GM19240 (cell line): ENCODE results near the gene IL17REL.

Experiments
- DNase-seq: peaks from one replicate; pipeline ENCODE4 v3.0.0; 2011; ENCODE audit warnings: low spot score; ENCODE audit not compliant: insufficient read length

IL17REL gene

GRCh38 chr22:50008151-50009040 is 4.2 kb downstream of the IL17REL start:
- DNase-seq = no peak

- DNase-seq = no peak
These were observed 5.5 kb downstream of the IL17REL start for GRCh38 chr22:50007057-50007511.

GRCh38 chr22:50004918-50005317 is 7.6 kb downstream of the IL17REL start:
- no peak for DNase-seq

DNA sequence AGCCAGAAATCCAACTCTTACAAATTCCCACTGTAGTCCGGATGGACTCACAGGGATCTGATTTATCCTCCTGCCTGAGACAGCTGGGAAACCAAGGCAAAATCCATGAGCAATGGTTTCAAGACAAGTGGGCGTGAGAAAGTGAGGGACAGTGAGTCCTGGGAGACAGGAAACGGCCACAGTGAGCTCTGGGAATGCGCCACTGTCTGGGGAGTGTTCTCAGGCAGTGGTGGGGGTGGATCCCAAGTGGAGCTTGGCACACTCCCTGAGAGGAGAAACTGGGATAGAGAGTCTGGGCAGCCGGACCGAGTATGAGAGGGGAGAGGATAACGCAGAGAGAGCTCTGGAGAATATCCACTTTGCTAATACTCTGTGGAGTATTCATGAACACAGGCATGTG is 9.8 kb downstream of the IL17REL start:
- DNase-seq = no peak

- DNase-seq = no peak
These were observed 11.0 kb downstream of the IL17REL start for GRCh38 chr22:50001388-50002231.

GRCh38 chr22:50000587-50001387 is 11.8 kb downstream of the IL17REL start:
- no peak for DNase-seq

- DNase-seq = no peak
These were observed 12.5 kb downstream of the IL17REL start for GRCh38 chr22:49999946-50000586.

GRCh38 chr22:49999063-49999945 is 13.3 kb downstream of the IL17REL start:
- no peak for DNase-seq

GRCh38 chr22:49998718-49999062 is 13.9 kb downstream of the IL17REL start:
- DNase-seq = no peak

- no peak for DNase-seq
These were observed 14.4 kb downstream of the IL17REL start for GRCh38 chr22:49997932-49998717.

DNA sequence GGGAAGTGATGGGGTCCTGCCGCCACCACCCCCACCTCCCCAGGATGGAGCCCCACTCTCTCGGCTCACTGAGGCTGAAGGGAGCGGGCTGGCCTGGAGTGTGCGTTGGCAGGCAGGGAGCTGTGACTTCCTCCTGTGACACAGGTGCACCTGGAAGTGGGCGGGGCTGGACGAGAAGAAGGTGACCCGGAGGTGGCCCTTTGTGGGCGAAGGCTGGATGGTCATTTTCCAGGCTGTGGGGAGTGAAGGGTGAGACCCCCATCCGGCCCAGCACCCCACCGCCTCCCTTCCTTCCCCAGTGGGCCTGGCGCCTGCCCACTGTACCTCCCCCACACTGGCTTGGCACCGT is 15.3 kb downstream of the IL17REL start:
- no peak for DNase-seq

GRCh38 chr22:49996518-49997250 is 15.9 kb downstream of the IL17REL start:
- no peak for DNase-seq

GRCh38 chr22:49996119-49996517 is 16.4 kb downstream of the IL17REL start:
- DNase-seq = no peak

DNA sequence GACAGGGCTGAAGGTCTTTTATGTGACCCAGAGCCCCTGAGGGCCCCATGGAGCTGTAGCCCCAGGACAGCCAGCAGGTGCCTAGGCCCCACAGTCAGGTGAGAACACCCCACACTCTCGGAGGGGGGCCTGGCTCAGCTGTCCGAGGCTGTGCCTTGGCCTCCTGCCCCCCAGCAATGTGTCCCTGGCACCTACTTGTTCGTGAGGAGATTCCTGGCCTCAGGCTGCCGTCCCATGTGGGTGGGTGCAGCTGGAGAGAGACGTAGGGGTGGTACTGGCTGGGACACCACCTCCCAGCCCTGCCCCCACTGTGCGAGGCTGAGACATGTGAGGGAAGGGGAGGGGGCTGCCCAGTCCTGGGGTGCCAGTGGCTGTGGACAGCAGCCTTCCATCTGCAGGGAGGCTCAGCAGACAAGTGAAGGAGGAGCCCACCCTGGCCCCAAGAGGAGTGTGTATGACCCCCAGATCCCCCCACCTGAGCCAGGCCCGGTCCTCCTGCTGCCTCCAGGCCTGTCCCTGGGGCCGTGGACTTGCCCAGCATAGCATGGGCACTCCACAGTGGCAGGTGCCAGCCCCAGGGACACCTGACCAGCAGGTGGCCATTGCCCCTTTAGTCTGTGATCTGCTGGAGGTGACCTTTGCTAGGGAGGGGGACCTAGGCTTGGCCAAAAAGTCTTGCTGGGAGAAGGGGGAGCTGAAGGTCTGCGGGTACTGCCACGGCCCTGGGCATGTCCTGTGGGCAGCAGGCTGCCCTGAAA is 17.0 kb downstream of the IL17REL start:
- no peak for DNase-seq

DNA sequence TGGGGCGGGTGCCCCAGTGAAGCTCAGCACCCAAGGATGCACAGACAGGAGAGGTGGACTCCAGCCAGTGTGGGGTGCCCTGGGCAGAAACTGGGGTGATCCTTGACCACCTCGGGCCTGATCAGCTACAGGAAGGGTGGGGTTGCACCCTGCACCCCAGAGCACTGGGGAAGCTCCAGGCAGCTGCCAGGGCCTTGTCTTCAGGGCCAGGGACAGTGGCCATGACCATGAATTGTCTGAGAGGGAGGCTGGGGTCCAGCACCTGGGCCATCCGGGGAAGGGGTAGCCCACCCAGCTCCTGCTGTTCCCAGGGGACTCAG is 17.6 kb downstream of the IL17REL start:
- DNase-seq = no peak

DNA sequence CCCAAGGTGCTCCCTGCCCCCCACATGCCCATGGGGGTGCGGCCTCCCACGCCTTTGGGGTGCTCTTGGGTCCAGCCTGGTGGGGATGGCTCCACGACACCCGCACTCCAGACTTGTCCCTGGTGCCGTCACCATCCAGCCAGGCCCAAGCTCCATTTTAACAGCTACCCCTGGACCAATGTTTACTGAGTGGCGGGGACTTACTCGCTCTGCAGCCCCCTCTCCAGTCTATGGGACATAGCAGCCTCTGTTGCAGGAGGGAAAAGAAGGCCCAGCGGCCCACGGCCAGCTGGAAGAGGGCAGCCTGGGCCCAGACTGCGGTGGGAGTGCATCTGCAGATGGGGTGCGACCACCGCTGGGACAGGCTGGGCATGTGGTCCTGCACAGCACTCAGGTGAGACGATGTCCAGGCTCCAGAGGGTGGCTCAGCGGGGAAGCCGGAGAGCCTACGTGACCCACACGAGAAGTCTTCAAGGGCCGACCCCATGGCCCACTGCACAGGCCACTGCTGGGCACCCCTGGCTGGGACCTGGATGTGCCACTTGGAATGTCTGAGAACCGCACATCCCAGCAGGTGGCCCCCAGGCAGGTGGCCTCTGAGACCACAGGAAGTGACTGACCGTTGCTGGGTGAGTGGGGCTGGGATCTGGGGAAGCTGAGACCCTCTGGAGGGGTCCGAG is 18.1 kb downstream of the IL17REL start:
- no peak for DNase-seq

- DNase-seq = no peak
These were observed 18.8 kb downstream of the IL17REL start for GRCh38 chr22:49993649-49994360.
